GM18507 (cell line): ENCODE measurements around the gene SPTBN1.

Experiments
- DNase-seq: peaks from one replicate; pipeline ENCODE4 v3.0.0; 2011; ENCODE audit warnings: low read depth; ENCODE audit not compliant: insufficient read length; ENCODE audit errors: extremely low spot score
- FAIRE-seq: peaks from 2 replicates; lab custom pipeline; 2011; peaks lifted over from hg19 to GRCh38; lab: Jason Lieb, UNC

Gene SPTBN1

DNA sequence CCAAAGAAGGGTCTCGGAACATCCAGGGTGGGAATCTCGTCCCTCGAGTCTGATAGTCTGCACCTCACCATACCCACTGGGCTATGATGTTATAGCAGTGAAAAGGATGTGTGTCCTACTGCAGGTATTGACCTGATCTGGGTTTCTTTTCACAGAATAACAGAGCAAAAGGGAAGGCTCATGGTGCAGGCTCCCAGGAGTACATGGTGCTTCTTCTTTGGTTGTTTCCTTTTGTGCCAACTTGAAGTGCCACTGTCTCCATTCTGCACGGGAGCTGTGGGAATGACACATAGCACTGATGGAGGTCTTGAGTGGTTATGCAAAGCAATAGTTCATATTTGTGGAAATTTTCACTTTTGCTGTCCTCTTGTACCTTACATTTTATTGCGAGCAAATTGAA is 195.2 kb downstream of the SPTBN1 start:
- DNase-seq (no peak), FAIRE-seq (no peak)

DNA sequence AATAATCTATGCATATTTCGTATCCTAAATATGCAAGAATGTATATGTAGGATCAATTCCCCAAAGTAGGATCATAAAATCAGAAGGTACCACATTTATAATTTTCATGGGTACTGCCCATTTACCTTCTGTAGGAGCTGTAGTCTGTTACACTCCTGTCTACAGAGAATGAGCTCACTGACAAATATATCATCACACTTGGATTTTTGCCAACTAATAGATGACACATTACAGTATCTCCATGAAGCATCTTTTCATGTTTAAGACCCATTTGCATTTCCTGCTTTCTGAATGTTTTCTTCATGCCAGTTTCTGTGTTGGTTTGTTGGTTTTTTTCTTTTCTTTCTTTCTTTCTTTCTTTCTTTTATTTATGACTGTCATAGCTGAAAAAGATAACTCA is 196.4 kb downstream of the SPTBN1 start:
- DNase-seq (no peak), FAIRE-seq (peak; percentile 80)

- FAIRE-seq = no peak
- DNase-seq = no peak
These were observed 197.6 kb downstream of the SPTBN1 start for GRCh38 chr2:54653572-54654204.

GRCh38 chr2:54655046-54655809 is 199.1 kb downstream of the SPTBN1 start:
- FAIRE-seq = no peak
- no peak for DNase-seq

DNA sequence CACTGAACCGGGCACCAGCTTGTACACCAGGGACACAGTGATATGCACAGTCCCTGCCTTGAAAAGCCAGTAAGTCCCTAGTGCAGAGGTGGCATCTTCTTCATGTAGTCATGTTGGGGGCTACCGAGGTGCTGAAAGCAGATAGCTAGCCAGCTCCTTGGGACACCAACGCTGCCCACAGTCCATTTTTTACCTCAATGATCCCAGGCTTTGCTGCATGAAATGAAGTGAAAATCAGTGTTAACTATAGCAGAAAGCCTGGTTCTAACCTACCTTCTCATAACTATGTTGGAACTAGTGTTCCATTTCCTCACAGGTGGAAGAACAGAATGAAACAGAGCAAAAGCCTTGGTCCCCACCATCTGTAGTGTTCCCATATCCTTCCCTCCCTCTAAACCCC is 200.7 kb downstream of the SPTBN1 start:
- DNase-seq (no peak), FAIRE-seq (no peak)

DNA sequence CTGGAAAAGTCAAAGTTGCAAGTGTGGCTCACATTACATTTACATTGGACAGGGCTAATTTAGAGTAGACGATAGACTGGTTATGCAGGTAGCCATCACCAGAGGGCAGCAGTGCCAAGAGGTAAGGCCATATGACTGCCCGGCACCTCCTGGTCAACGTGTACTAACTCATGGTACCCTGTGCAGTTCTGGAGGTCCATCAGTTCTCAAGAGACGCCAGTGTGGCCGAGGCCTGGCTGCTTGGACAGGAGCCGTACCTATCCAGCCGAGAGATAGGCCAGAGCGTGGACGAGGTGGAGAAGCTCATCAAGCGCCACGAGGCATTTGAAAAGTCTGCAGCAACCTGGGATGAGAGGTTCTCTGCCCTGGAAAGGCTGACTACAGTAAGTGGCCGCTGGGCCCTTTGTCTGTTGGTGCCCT is 201.5 kb downstream of the SPTBN1 start:
- FAIRE-seq (no peak), DNase-seq (no peak)

GRCh38 chr2:54658564-54659071 is 202.5 kb downstream of the SPTBN1 start:
- no peak for FAIRE-seq
- no peak for DNase-seq

DNA sequence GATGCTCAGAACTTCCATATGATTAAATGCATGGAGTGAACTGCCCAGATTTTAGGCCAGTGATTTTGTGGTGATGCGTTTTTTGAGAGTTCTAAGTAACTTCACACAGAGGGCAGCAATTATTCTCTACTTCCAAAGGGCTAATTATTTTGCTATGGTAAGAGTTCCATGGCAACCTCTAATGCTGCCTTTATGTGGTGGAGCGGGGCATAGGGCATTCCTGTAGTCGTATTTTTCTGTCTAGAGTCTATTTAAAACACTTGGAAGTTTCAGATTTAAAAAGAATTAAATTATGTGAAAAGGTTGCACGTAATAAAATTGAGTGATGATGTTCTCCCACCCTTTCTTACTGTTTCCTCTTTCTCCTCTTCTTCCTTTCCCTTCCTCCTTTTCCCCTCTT is 203.4 kb downstream of the SPTBN1 start:
- no peak for DNase-seq
- FAIRE-seq = no peak

DNA sequence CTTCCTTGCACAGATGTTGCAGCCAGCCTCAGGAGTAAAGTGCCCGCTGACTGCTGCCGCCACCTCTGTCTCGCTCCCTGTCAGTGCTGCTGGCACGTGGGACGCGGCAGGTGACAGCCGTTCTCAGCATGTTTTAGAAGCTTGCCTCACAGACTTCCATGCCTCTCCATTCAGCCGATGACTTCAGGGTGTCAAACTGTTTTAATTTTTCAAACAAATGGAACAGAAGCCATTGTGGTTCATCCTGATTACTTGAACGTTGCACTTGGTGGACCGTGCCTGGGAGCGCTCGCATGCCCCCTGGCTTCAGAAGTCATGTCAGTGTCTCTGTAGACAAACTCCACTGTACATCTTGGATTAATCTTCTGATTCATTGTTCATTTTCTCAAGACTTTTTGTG is 204.6 kb downstream of the SPTBN1 start:
- DNase-seq = no peak
- no peak for FAIRE-seq

DNA sequence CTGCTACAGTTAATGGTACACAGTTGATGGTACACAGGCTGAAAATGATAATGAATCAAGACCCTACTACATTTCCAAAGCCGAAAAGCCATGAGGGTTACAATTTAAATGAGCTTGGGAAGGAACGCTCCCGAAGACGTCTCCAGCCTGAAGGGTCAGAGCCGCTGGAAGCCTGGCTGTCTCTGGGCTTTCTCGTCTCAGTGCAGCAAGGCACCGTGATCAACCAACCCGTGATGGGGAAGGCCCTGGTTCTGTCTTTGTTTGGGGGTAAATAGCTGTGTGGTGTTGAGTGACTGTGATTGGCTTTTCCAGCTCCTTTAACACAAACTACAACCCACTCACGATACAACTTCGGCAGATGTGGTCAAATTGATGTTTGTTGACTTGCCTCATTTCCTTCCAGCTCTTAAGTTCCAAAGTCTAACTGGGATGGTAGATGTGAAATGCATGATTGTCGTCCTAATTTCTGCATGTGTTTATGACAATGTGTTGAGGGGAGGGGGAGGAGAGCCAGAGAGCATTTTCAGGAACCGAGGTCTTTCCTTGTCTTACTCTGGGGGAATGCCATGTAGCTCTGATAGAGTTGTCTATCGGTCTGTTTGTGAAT is 207.4 kb downstream of the SPTBN1 start:
- FAIRE-seq = no peak
- DNase-seq = no peak

GRCh38 chr2:54664238-54664786 is 208.2 kb downstream of the SPTBN1 start:
- FAIRE-seq (no peak), DNase-seq (no peak)

DNA sequence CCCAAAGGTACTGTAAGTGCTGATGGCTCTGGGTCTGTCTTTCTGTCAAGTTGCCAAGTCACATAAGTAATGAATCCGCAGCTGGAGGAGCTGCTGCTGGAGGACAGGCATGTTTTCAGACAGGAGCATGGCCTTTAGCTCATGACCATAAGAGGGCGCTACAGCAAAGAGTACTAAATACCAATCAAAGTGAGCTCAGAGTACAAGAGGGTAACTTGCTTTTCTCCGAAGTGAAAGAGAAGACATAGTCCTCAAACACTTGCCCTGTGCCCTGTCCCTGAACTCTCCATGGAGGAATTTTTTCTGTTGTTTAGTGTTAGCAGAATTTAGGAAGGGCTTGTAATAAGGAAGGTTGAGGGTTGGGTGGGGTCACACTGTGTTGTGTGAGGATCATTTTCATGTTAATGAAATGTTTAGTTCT is 209.3 kb downstream of the SPTBN1 start:
- FAIRE-seq (peak; percentile 36), DNase-seq (no peak)

- no peak for DNase-seq
- no peak for FAIRE-seq
These were observed 210.1 kb downstream of the SPTBN1 start for GRCh38 chr2:54666131-54666633.

DNA sequence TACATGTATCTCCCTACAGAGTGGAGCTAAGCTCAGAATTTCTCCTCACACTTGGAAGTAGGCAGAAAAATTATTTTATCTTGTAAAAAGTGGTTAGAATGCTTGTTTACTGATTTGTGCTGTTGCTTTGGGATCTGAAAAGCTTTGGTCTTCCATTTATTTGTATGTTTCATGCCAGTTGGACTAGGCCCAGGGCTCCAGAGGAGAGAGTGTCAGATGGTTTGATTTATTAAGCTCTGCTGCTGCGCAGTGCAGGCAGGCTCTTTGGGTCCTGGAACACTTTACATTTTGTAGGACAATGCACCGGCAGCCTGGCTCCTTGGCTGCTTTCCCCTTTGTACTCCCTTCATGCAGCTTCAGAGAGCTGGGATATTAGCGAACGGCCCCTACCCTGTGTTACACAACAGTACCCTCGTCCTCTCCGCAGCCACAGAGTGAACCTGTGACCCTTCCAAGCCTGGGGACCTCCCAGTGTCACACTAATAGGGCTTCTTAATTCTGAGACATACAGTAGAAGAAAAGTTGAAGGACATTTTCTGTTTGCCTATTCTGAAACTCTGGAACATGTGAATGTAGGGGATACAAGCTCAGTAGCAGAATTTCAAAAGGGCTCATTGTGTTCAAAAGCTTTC is 210.6 kb downstream of the SPTBN1 start:
- FAIRE-seq = no peak
- DNase-seq = no peak

DNA sequence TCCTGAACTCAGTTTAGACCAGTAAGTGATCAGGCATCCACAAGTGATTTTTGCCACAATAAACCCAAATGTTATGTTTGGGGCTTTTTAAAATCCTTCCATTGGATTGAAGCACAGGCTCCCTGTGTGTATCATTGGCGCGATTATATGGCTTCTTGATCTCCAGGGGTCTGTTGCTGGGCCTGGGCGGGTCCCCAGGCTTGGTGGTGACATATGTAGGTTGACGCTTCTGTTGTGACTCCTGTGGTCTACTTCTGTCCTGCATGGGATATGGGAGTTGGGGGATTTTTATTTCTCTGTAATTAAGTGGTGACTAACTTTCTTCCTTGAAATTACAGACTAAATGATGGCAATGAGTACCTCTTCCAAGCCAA is 211.1 kb downstream of the SPTBN1 start:
- FAIRE-seq (no peak), DNase-seq (no peak)

DNA sequence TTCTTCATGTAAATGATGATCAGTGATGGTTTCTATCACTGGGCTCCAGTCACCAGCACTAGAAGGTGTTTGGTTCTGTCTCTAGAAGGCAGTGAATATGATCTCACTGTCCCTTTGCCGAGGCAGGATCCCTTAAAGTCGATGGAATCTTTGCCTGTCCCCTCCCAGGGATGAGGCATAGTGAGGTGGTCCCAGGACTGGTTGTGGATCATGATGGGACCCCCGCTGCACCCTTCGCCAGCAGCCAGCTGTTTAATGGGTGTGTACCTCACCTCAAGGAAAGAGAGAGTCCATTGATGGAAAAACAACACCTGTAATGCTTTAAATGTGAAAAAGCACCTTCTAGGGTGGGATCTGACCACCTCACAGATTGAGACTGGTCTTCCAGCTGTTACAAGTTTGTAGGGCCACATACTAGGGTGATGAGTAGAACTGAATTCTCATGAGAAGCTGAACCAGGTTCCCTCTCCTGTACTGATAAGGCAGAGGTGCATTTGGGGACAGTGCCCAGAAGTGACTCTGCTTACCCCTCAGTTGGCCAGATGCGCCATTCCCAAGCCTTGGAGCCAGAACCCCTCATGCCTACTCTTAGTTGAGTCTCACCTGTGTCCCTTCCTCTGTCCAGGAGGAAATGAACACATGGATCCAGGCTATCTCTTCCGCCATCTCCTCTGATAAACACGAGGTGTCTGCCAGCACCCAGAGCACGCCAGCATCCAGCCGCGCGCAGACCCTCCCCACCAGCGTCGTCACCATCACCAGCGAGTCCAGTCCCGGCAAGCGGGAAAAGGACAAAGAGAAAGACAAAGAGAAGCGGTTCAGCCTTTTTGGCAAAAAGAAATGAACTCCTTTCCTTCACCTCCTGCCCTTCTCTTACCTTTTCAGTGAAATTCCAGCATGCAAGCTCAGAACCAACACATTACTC is 211.9 kb downstream of the SPTBN1 start:
- no peak for DNase-seq
- no peak for FAIRE-seq

DNA sequence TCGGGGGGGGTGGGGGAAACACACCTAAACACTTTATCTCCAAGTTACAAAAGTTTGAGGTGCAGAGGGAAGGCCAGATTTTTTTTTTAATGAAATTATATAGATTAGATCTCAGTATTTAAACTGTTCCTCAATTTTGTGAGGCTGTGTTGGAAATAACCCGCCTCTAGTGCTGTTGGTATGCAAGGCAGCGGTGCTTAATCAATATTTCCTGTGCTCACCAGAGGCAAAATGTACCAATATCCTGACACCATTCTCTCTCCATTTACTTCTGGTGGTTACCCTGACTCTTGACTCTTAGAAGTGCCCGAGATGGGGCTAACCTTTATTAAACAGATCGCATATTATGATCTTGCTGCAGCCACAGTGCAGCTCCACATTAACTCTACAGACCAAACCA is 212.6 kb downstream of the SPTBN1 start:
- FAIRE-seq (no peak), DNase-seq (no peak)

- FAIRE-seq (no peak), DNase-seq (no peak)
These were observed 213.8 kb downstream of the SPTBN1 start for GRCh38 chr2:54669677-54670484.
